Large intestine (tissue), 3 donors: ENCODE results near the gene HLA-E. TPM values are rescaled to one million over a fixed set of nuclear protein-coding genes. Genes with fewer than 3 reads are reported as not detected.

Experiments
- DNase-seq, 2 donors: peaks; one replicate each; pipeline versions ENCODE4 v3.0.0 to v3.0.0-alpha.2; 2013
- H3K27ac ChIP-seq: one replicate; pipeline ENCODE4 v1.5.1; 2013; ENCODE audit warnings: low read length
- H3K27me3 ChIP-seq: 2 replicates; pipeline ENCODE4 v1.6.1; 2013; ENCODE audit warnings: low read length; ENCODE audit not compliant: control insufficient read depth, insufficient read depth
- H3K36me3 ChIP-seq: 2 replicates; pipeline ENCODE4 v1.6.1; 2013; ENCODE audit warnings: low read length; ENCODE audit not compliant: control insufficient read depth, insufficient read depth
- H3K4me1 ChIP-seq: one replicate; pipeline ENCODE4 v1.6.1; 2013; ENCODE audit warnings: low read length; ENCODE audit not compliant: control insufficient read depth, insufficient read depth
- H3K4me3 ChIP-seq: one replicate; pipeline ENCODE4 v1.5.1; 2013; ENCODE audit warnings: low read length
- H3K9me3 ChIP-seq: one replicate; pipeline ENCODE4 v1.6.1; 2013; ENCODE audit warnings: mild to moderate bottlenecking, low read depth, low read length, moderate library complexity; ENCODE audit not compliant: control insufficient read depth
- WGBS: methylation state at CpG from one replicate; pipeline ENCODE4 v1.1.5; 2013; ENCODE audit warnings: low lambda C conversion rate; ENCODE audit not compliant: insufficient coverage; 5-methylcytosine and 5-hydroxymethylcytosine counted together
- polyA plus RNA-seq: library from polyadenylated mRNA; unstranded; fragments of 120-200 nt; gene quantifications from one replicate; pipeline ENCODE4 v1.2.1, GENCODE V29; 2013

Gene HLA-E
- polyA plus RNA-seq, 1 donor: 170 TPM

DNA sequence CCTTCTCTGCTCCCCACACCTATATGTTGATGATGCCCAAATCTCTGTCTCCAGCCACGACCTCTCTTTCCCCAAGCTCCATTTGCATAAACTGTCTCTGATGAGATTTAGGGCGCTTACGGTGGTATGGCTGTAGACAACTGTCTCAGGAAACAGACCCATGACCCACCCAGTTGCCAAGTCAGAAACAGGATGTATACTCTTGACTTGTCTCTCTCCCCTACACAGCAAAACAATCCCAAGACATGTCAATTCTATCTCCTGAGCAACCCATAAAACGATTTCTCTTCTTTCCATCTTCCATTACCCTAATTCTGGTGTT lies 53.1 kb downstream of the HLA-E start:
- H3K27ac ChIP-seq: no peak overlapping the region
- peaks cover 22% of the 10 kb centered on the region for H3K36me3 ChIP-seq
- no peak for DNase-seq
- no peaks in the 10 kb centered on the region for H3K27me3 ChIP-seq
- H3K9me3 ChIP-seq: no peaks in the 10 kb centered on the region
- 57% methylated on average over 1 of the region's 4 CpGs for WGBS
- H3K4me3 ChIP-seq: no peak overlapping the region
- H3K4me1 ChIP-seq: no peaks in the 10 kb centered on the region

DNA sequence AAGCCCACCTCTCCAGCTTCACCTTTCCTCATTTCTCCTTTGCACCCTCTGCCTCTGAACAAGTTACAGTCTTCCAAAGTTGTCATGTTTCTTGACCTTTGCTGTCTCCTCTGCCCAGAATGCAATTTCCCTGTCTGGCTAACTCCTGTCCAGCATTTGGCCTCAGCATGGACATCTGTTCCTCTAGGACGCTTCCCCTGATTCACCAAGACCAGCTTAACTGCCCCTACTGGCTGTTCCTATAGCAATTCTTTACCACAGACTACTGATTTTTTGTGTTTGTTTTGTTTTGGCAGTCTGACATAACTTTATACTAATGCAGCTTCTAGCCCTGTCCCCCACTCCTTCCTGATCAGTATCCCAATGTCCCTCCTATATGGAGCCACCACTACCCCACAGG lies 53.6 kb downstream of the HLA-E start:
- Histone ChIP-seq H3K36me3 (peaks cover 25% of the 10 kb centered on the region), H3K27ac (no peak overlapping the region), H3K4me3 (no peak overlapping the region), H3K4me1 (no peaks in the 10 kb centered on the region), H3K9me3 (no peaks in the 10 kb centered on the region), H3K27me3 (no peaks in the 10 kb centered on the region)
- no peak for DNase-seq
- no CpG with 5 or more reads among the region's 1 CpG for WGBS

Other genes starting within 250 kb of the HLA-E start
- 10.9 TPM for gene TRIM39, start 162.6 kb upstream of the HLA-E start, polyA plus RNA-seq
- gene RPP21, start 144.4 kb upstream of the HLA-E start, polyA plus RNA-seq: 64.7 TPM
- gene GNL1, start 67.0 kb downstream of the HLA-E start, polyA plus RNA-seq: 54.9 TPM
- gene PRR3, start 67.8 kb downstream of the HLA-E start, polyA plus RNA-seq: 18.5 TPM
- gene ABCF1, start 81.9 kb downstream of the HLA-E start, polyA plus RNA-seq: 80.3 TPM
- 43.6 TPM for gene PPP1R10, start 127.7 kb downstream of the HLA-E start, polyA plus RNA-seq
- 46.8 TPM for gene MRPS18B, start 128.3 kb downstream of the HLA-E start, polyA plus RNA-seq
- gene ATAT1, start 137.4 kb downstream of the HLA-E start, polyA plus RNA-seq: 36.6 TPM
- 34.7 TPM for gene C6orf136, start 157.6 kb downstream of the HLA-E start, polyA plus RNA-seq
- 48.5 TPM for gene DHX16, start 183.5 kb downstream of the HLA-E start, polyA plus RNA-seq
- 23.0 TPM for gene PPP1R18, start 197.1 kb downstream of the HLA-E start, polyA plus RNA-seq
- gene NRM, start 201.5 kb downstream of the HLA-E start, polyA plus RNA-seq: 16.5 TPM
- 22.5 TPM for gene MDC1, start 227.8 kb downstream of the HLA-E start, polyA plus RNA-seq
- gene TUBB, start 230.8 kb downstream of the HLA-E start, polyA plus RNA-seq: 512 TPM